Osteoblast (primary cell): ENCODE data around the gene MRAP2. TPM values are rescaled to one million over a fixed set of nuclear protein-coding genes. Genes with fewer than 3 reads are reported as not detected.

ENCODE experiments used
- DNase-seq: peaks from one replicate; pipeline ENCODE4 v3.0.0; 2011; ENCODE audit warnings: low spot score, mixed read lengths; ENCODE audit not compliant: insufficient read length; ENCODE audit errors: missing footprints
- H2AFZ ChIP-seq: 2 replicates; pipeline ENCODE4 v1.6.0; 2011; ENCODE audit warnings: mild to moderate bottlenecking, low read length
- H3K27ac ChIP-seq: 2 replicates; pipeline ENCODE4 v1.5.1; 2011; ENCODE audit warnings: mild to moderate bottlenecking, low read depth, low read length, moderate library complexity
- H3K27me3 ChIP-seq: 2 replicates; pipeline ENCODE4 v1.6.0; 2012; ENCODE audit warnings: mild to moderate bottlenecking, control low read depth, inconsistent platforms, low read length, moderate library complexity; ENCODE audit not compliant: insufficient read depth
- H3K36me3 ChIP-seq: 2 replicates; pipeline ENCODE4 v1.5.1; 2011; ENCODE audit warnings: mild to moderate bottlenecking, low read length, control low read depth, moderate library complexity; ENCODE audit not compliant: insufficient read depth
- H3K4me1 ChIP-seq: 2 replicates; pipeline ENCODE4 v1.5.1; 2011; ENCODE audit warnings: mild to moderate bottlenecking, low read length, control low read depth, moderate library complexity; ENCODE audit not compliant: insufficient read depth
- H3K4me2 ChIP-seq: 2 replicates; pipeline ENCODE4 v1.6.0; 2011; ENCODE audit warnings: mild to moderate bottlenecking, low read length; ENCODE audit not compliant: insufficient read depth
- H3K4me3 ChIP-seq: fragments of 200-600 bp; sonication (generic); 3 replicates; pipeline ENCODE4 v1.5.1; 2012; ENCODE audit warnings: mild to moderate bottlenecking, low read length, inconsistent platforms; ENCODE audit not compliant: insufficient read depth
- H3K79me2 ChIP-seq: 2 replicates; pipeline ENCODE4 v1.6.0; 2012; ENCODE audit warnings: mild to moderate bottlenecking, low read length, control low read depth, inconsistent platforms; ENCODE audit not compliant: insufficient read depth
- H3K9me3 ChIP-seq: 2 replicates; pipeline ENCODE4 v1.5.1; 2011; ENCODE audit warnings: low read depth, low read length, control low read depth
- H4K20me1 ChIP-seq: 2 replicates; pipeline ENCODE4 v1.6.0; 2012; ENCODE audit warnings: mild to moderate bottlenecking, low read length, control low read depth; ENCODE audit not compliant: insufficient read depth
- total RNA-seq: library from RNA; depleted of rRNA; stranded (reverse); fragments of >200 nt; gene quantifications from 2 replicates; pipeline ENCODE4 v1.2.3, GENCODE V29; 2012
- TF ChIP-seq, protein P1 (sequence below): IDR thresholded peaks from 2 replicates; pipeline ENCODE4 v1.5.1; 2011; ENCODE audit warnings: mild to moderate bottlenecking, low read depth, low read length, moderate library complexity; ENCODE audit errors: extremely low read depth

MRAP2 gene
- total RNA-seq, 1 donor: 5.1 TPM

DNA sequence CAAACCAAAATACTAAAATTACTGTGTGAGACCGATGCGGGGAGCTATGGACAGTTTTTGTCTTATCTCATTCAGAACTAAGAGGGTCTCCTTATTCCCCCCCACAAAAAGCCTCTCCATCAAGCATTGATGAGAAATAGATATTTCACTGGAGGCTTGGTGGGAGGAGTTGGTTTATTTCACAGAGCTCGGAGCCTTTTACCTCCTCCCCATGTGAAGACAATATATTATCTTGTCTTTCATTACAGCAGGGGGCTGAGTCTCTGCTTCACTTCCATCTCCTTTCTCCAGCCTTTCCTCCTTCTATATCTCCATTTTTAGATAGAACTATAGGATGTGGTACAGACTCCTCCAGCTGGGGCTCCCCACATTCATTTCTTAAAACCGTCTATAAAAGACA lies 29.9 kb upstream of the MRAP2 start:
- Histone ChIP-seq H3K27ac (no peak overlapping the region), H3K4me1 (no peaks in the 10 kb centered on the region), H3K4me2 (no peak overlapping the region), H3K79me2 (no peaks in the 10 kb centered on the region), H3K36me3 (no peaks in the 10 kb centered on the region), H3K4me3 (no peak overlapping the region), H3K9me3 (no peaks in the 10 kb centered on the region), H4K20me1 (no peaks in the 10 kb centered on the region), H2AFZ (no peak overlapping the region), H3K27me3 (peaks cover 2% of the 10 kb centered on the region)
- DNase-seq: no peak
- TF ChIP-seq, protein P1, sequence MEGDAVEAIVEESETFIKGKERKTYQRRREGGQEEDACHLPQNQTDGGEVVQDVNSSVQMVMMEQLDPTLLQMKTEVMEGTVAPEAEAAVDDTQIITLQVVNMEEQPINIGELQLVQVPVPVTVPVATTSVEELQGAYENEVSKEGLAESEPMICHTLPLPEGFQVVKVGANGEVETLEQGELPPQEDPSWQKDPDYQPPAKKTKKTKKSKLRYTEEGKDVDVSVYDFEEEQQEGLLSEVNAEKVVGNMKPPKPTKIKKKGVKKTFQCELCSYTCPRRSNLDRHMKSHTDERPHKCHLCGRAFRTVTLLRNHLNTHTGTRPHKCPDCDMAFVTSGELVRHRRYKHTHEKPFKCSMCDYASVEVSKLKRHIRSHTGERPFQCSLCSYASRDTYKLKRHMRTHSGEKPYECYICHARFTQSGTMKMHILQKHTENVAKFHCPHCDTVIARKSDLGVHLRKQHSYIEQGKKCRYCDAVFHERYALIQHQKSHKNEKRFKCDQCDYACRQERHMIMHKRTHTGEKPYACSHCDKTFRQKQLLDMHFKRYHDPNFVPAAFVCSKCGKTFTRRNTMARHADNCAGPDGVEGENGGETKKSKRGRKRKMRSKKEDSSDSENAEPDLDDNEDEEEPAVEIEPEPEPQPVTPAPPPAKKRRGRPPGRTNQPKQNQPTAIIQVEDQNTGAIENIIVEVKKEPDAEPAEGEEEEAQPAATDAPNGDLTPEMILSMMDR: no peak

DNA sequence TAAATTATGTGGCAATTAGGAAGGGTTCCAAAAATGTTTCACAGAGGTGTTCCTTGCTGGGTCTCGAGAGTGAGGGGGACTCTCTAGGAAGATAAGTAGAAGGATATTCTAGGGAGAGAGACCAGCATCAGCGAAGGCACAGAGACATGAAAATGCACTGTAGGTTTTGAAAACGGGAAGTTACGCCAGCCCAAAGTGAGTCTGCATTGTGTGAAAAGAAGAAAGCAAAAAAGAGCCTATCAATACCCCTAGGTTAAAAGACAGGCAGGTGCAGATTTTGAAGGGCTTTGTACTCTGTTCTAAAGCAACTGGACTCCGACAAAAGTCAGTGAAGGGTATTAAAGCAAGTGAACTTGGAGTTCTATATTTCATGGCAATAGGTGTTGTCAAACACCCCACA lies 25.7 kb upstream of the MRAP2 start:
- Histone ChIP-seq H2AFZ (no peak overlapping the region), H3K27me3 (no peaks in the 10 kb centered on the region), H3K4me2 (no peak overlapping the region), H3K4me1 (no peaks in the 10 kb centered on the region), H4K20me1 (no peaks in the 10 kb centered on the region), H3K79me2 (no peaks in the 10 kb centered on the region), H3K9me3 (no peaks in the 10 kb centered on the region), H3K36me3 (no peaks in the 10 kb centered on the region), H3K27ac (no peak overlapping the region), H3K4me3 (no peak overlapping the region)
- no peak for DNase-seq
- TF ChIP-seq, protein P1: no peak

DNA sequence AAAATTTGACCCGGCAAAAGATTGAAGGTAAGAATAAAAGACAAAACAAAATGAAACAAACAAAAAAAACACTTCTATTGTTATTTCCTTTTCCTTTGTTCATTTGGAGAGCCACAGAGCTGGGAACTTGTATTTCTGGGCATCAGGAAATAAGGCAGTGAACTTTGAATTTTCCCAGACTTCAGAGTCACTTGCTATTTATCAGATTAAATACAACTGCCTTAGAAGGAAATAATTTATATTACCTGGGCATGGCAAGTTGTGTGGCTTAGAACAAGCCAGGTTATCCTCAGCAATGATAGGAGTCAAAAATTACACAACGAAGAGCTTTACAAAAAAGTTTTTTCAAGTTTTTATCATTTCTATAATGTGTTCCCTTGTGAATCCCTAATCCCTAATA lies 20.2 kb upstream of the MRAP2 start:
- Histone ChIP-seq H4K20me1 (no peaks in the 10 kb centered on the region), H3K27me3 (no peaks in the 10 kb centered on the region), H3K27ac (no peak overlapping the region), H3K79me2 (no peaks in the 10 kb centered on the region), H3K36me3 (no peaks in the 10 kb centered on the region), H3K9me3 (no peaks in the 10 kb centered on the region), H3K4me3 (no peak overlapping the region), H3K4me1 (no peaks in the 10 kb centered on the region), H2AFZ (no peak overlapping the region), H3K4me2 (no peak overlapping the region)
- TF ChIP-seq, protein P1: no peak
- DNase-seq: no peak

DNA sequence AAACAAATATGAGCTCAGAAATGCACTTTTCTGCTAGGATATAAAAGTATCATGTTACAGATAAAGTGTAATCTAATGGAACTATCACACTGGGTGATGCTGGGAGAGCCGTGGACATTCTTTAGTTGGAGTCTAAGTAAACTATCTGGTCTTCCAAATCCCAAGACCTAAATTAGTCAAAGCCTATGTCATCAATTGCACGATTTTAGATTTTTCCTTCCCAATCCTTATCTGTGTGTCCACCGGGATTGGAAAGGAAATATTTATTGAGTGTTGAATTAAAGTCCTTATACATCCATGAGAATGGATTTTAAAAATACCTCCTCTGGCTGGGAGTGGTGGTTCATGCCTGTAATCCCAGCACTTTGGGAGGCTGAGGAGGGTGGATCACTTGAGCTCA lies 19.6 kb upstream of the MRAP2 start:
- DNase-seq: no peak
- TF ChIP-seq, protein P1: no peak
- H3K4me3 ChIP-seq: no peak overlapping the region
- H3K27me3 ChIP-seq: no peaks in the 10 kb centered on the region
- H3K79me2 ChIP-seq: no peaks in the 10 kb centered on the region
- no peaks in the 10 kb centered on the region for H4K20me1 ChIP-seq
- H3K36me3 ChIP-seq: no peaks in the 10 kb centered on the region
- H3K4me2 ChIP-seq: no peak overlapping the region
- no peaks in the 10 kb centered on the region for H3K9me3 ChIP-seq
- no peak overlapping the region for H3K27ac ChIP-seq
- H2AFZ ChIP-seq: no peak overlapping the region
- H3K4me1 ChIP-seq: no peaks in the 10 kb centered on the region
